GM23248 (cell line): ENCODE data around the gene TTLL9.

Source experiments
- EZH2 ChIP-seq: fragments of 200-600 bp; sonication (generic); IDR thresholded peaks from 2 replicates; pipeline ENCODE4 v1.6.1; 2018; ENCODE audit warnings: antibody characterized with exemption, mild to moderate bottlenecking; ENCODE audit not compliant: insufficient read depth, poor library complexity, severe bottlenecking
- EZH2phosphoT487 ChIP-seq: fragments of 200-600 bp; sonication (generic); IDR thresholded peaks from 2 replicates; pipeline ENCODE4 v1.6.1; 2018; ENCODE audit warnings: antibody characterized with exemption, moderate library complexity, mild to moderate bottlenecking, low read depth; ENCODE audit not compliant: insufficient read depth

DNA sequence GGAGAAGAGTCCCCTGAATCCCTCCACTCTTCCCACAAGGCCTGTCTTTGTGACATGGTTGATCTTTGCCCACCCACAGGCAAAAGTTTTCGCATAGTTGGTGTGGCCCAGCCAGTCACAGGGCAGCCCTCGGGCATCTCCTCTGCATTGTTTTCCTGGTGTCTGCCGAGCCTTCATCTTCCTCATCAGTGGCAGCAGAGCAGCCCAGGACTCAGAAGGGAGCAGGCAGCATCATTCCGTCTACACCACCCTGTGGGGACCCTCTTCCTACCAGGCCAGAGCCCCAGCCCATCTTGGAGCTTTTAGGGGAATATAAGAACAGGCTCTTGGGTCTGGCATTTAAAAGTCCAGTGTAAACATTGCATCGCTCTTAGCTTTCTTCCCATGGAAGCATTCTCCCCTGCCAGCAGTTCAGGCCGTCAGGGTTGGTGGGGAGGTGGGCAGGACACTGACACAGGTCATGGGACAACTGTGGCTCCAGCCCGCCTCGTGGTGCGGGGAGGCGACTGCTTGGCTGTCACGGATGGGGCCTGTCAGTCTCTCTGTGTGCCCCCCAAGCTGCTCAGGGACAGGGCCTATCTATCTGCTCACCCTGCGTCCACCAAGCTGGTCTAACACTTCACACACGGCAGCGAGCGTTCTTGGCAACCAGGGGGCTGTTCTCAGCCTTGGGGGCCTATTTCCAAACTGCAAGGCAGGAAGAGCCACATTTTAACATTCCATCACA lies 43.2 kb downstream of the TTLL9 start:
- no peak for TF ChIP-seq EZH2
- no peak for TF ChIP-seq EZH2phosphoT487
